HepG2 (cell line): Measurements from ENCODE around the gene MCEE. TPM values are rescaled to one million over a fixed set of nuclear protein-coding genes. Genes with fewer than 3 reads are reported as not detected.

ENCODE experiments used
- ATM ChIP-seq: fragments of 450-650 bp; IDR thresholded peaks from 2 replicates; pipeline ENCODE4 v1.7.1; 2017; ENCODE audit warnings: mild to moderate bottlenecking, borderline replicate concordance
- CBX5 ChIP-seq: sonication (generic); formaldehyde crosslinking; IDR thresholded peaks from 2 replicates; pipeline ENCODE4 v1.4.0; 2020; ENCODE audit warnings: missing genetic modification reagents, borderline replicate concordance
- ERF ChIP-seq: IDR thresholded peaks from 2 replicates; pipeline ENCODE4 v1.6.1; 2018; ENCODE audit warnings: missing biosample characterization, missing genetic modification reagents
- HMGA1 ChIP-seq: sonication (generic); formaldehyde crosslinking; conservative IDR thresholded peaks from 2 replicates; pipeline ENCODE4 v1.4.0; 2020; ENCODE audit warnings: missing genetic modification reagents
- IKZF5 ChIP-seq: IDR thresholded peaks from 2 replicates; pipeline ENCODE4 v1.6.1; 2018; ENCODE audit warnings: missing genetic modification reagents, mild to moderate bottlenecking, missing compliant biosample characterization
- JUNB ChIP-seq: sonication (generic); formaldehyde crosslinking; IDR thresholded peaks from 2 replicates; pipeline ENCODE4 v1.8.0; 2022; ENCODE audit warnings: missing genetic modification reagents, mild to moderate bottlenecking, borderline replicate concordance
- NPAS2 ChIP-seq: sonication (generic); formaldehyde crosslinking; IDR thresholded peaks from 2 replicates; pipeline ENCODE4 v1.8.0; 2022; ENCODE audit warnings: mild to moderate bottlenecking, missing genetic modification reagents, borderline replicate concordance
- ONECUT2 ChIP-seq: sonication (generic); formaldehyde crosslinking; IDR thresholded peaks from 2 replicates; pipeline ENCODE4 v1.4.0; 2020; ENCODE audit warnings: missing genetic modification reagents
- PBX3 ChIP-seq: sonication (generic); formaldehyde crosslinking; IDR thresholded peaks from 2 replicates; pipeline ENCODE4 v1.8.1; 2023; ENCODE audit warnings: missing genetic modification reagents, inconsistent platforms, borderline replicate concordance
- PHF5A ChIP-seq: IDR thresholded peaks from one replicate; pipeline ENCODE4 v1.6.1; 2018; ENCODE audit warnings: low read depth, missing genetic modification reagents; ENCODE audit not compliant: unreplicated experiment
- POGK ChIP-seq: sonication (generic); formaldehyde crosslinking; conservative IDR thresholded peaks from 2 replicates; pipeline ENCODE4 v1.8.0; 2022; ENCODE audit warnings: mild to moderate bottlenecking, moderate library complexity, missing genetic modification reagents
- RARG ChIP-seq: sonication (generic); formaldehyde crosslinking; IDR thresholded peaks from 2 replicates; pipeline ENCODE4 v1.4.0; 2020; ENCODE audit warnings: low read depth, mild to moderate bottlenecking, missing genetic modification reagents
- SNRNP70 ChIP-seq: fragments of 200-400 bp; formaldehyde crosslinking; IDR thresholded peaks from 2 replicates; pipeline ENCODE4 v1.6.1; 2017; ENCODE audit warnings: mild to moderate bottlenecking, low read depth, low read length, moderate library complexity
- SPEN ChIP-seq: sonication (generic); formaldehyde crosslinking; IDR thresholded peaks from 2 replicates; pipeline ENCODE4 v1.5.1; 2020; ENCODE audit warnings: low read depth, mild to moderate bottlenecking, missing genetic modification reagents
- STAT6 ChIP-seq: sonication (generic); formaldehyde crosslinking; IDR thresholded peaks from 2 replicates; pipeline ENCODE4 v1.4.0; 2020; ENCODE audit warnings: missing genetic modification reagents, mild to moderate bottlenecking, borderline replicate concordance
- ZFP91 ChIP-seq: sonication (generic); formaldehyde crosslinking; IDR thresholded peaks from 2 replicates; pipeline ENCODE4 v1.9.0; 2022; ENCODE audit warnings: missing genetic modification reagents, mild to moderate bottlenecking, borderline replicate concordance
- ZNF18 ChIP-seq: sonication (generic); formaldehyde crosslinking; IDR thresholded peaks from 2 replicates; pipeline ENCODE4 v1.8.0; 2022; ENCODE audit warnings: mild to moderate bottlenecking, missing genetic modification reagents; ENCODE audit not compliant: insufficient replicate concordance
- ZNF550 ChIP-seq: sonication (generic); formaldehyde crosslinking; IDR thresholded peaks from 2 replicates; pipeline ENCODE4 v1.4.0; 2020; ENCODE audit warnings: mild to moderate bottlenecking, missing genetic modification reagents, borderline replicate concordance
- ZNF562 ChIP-seq: sonication (generic); formaldehyde crosslinking; IDR thresholded peaks from 2 replicates; pipeline ENCODE4 v1.8.0; 2022; ENCODE audit warnings: missing genetic modification reagents, borderline replicate concordance
- ZNF775 ChIP-seq: sonication (generic); formaldehyde crosslinking; IDR thresholded peaks from 2 replicates; pipeline ENCODE4 v1.4.0; 2020; ENCODE audit warnings: missing genetic modification reagents, mild to moderate bottlenecking, moderate library complexity, borderline replicate concordance
- polyA plus RNA-seq, 8 experiments: library from polyadenylated mRNA; depleted of rRNA in 3 of 8; stranded (reverse) in 7 of 8; unstranded in 1 of 8; fragments of >200 nt; fragmentation: Illumina TruSeq in 4 of 8; extraction: Trizol in 4 of 8; gene quantifications; 2 replicates each; pipeline versions ENCODE4 v1.2.1 to v1.2.3, GENCODE V29; 2011 to 2016; ENCODE audit warnings: low read depth in 4 of 8, missing spikeins in 1 of 8, mixed read lengths in 1 of 8; ENCODE audit not compliant: insufficient read depth in 1 of 8
- total RNA-seq, 5 experiments: library from RNA; depleted of rRNA; stranded (reverse); fragments of >200 nt; fragmentation: Illumina TruSeq; extraction: Trizol; gene quantifications; 2 replicates each; pipeline ENCODE4 v1.2.3, GENCODE V29; 2016; ENCODE audit warnings: low read depth in 1 of 5

The MCEE gene
- total and polyA plus RNA-seq, 2 of the 13 experiments (the other 11 are each of a cell fraction or from before 2014, with no cell fraction given): 32.0 to 66.9 TPM

- TF ChIP-seq ZFP91 (CRISPR knock-in tag) (no peak), ATM (no peak), PHF5A (CRISPR knock-in tag) (no peak), ONECUT2 (CRISPR knock-in tag) (0 out of 2 replicates have a peak, but pooled peaks have one; percentile 19), ZNF550 (CRISPR knock-in tag) (no peak), PBX3 (peak; percentile 86), IKZF5 (no peak), ZNF775 (CRISPR knock-in tag) (no peak), ZNF18 (CRISPR knock-in tag) (no peak), SNRNP70 (no peak), CBX5 (CRISPR knock-in tag) (no peak), RARG (CRISPR knock-in tag) (no peak; the same call in 1 of the 2 replicates), JUNB (CRISPR knock-in tag) (no peak), ZNF562 (CRISPR knock-in tag) (no peak), STAT6 (CRISPR knock-in tag) (no peak), SPEN (CRISPR knock-in tag) (no peak), NPAS2 (no peak), HMGA1 (CRISPR knock-in tag) (no peak), ERF (no peak), POGK (CRISPR knock-in tag) (no peak)
Measured at GRCh38 chr2:71129902-71130151, 202 bp downstream of the MCEE start (continued).
